Transverse colon (tissue), 4 donors: Measurements from ENCODE around the gene CFAP46.

Experiments used
- EP300 ChIP-seq: sonication (generic); formaldehyde crosslinking; IDR thresholded peaks from one replicate; pipeline ENCODE4 v1.6.1; 2017; ENCODE audit warnings: antibody characterized with exemption, low read depth
- POLR2A ChIP-seq: fragments of 450-650 bp; IDR thresholded peaks from one replicate; pipeline ENCODE4 v1.6.1; 2016; ENCODE audit warnings: antibody characterized with exemption, mild to moderate bottlenecking, moderate library complexity
- POLR2AphosphoS5 ChIP-seq, 3 donors: sonication (generic); formaldehyde crosslinking; IDR thresholded peaks; one replicate each; pipeline ENCODE4 v1.6.1; 2016; ENCODE audit warnings: antibody characterized with exemption in 3 of 3
- TF ChIP-seq, protein P1 (sequence below), 5 experiments: fragments of 200-600 bp in 3 of 5; fragments of 450-650 bp in 2 of 5; sonication (generic) in 3 of 5; IDR thresholded peaks; 1 replicate in 2 of 5; 2 replicates in 3 of 5; pipeline ENCODE4 v1.5.1; 2016 to 2017; ENCODE audit warnings: antibody characterized with exemption in 5 of 5, inconsistent platforms in 3 of 5, mild to moderate bottlenecking in 2 of 5, moderate library complexity in 1 of 5

DNA sequence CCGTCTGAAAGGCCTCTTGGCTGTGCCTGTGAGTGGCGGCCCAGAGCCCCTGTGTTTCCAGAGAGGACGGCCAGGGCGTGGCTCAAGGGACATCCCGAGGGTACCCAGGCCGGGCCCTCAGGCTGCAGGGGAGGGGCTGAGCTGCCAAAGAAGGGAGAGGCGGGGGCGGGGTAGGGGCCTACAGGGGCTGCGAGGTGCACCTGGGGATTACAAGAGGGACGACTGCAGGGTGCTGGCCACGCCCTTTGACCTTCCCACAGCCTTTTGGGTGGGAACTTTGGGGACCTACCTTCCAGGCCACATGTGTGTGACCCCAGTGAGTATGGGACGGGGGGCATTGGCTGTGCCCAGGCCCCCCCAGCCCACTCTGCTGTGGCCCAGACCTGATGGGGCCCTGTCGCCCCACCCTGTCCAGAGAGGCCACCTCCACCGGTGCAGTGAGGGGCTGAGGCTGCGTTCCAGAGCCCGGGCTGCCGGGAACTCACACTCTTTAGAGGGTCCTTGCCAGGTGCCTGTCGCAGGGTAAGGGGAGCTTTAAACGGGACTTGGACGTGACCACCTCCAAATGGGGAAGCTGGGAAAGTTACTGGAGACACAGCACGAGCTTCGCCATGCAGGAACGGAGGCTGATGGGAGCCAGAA is 137.5 kb downstream of the CFAP46 start:
- TF ChIP-seq POLR2AphosphoS5 (IDR thresholded peaks at IDR 0.05) (no peak), EP300 (no peak), POLR2A (no peak)
- TF ChIP-seq, protein P1, sequence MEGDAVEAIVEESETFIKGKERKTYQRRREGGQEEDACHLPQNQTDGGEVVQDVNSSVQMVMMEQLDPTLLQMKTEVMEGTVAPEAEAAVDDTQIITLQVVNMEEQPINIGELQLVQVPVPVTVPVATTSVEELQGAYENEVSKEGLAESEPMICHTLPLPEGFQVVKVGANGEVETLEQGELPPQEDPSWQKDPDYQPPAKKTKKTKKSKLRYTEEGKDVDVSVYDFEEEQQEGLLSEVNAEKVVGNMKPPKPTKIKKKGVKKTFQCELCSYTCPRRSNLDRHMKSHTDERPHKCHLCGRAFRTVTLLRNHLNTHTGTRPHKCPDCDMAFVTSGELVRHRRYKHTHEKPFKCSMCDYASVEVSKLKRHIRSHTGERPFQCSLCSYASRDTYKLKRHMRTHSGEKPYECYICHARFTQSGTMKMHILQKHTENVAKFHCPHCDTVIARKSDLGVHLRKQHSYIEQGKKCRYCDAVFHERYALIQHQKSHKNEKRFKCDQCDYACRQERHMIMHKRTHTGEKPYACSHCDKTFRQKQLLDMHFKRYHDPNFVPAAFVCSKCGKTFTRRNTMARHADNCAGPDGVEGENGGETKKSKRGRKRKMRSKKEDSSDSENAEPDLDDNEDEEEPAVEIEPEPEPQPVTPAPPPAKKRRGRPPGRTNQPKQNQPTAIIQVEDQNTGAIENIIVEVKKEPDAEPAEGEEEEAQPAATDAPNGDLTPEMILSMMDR (IDR thresholded peaks at IDR 0.05) = no peak
